Midbrain (tissue), 1 donor: ENCODE data around the gene SPATS2.
A peak's percentile ranks its signal among the peaks of the same experiment; 100 is the strongest.

ENCODE experiments used
- DNase-seq: peaks from one replicate; lab custom pipeline; 2025; lab: John Stamatoyannopoulos, UW

SPATS2 gene

DNA sequence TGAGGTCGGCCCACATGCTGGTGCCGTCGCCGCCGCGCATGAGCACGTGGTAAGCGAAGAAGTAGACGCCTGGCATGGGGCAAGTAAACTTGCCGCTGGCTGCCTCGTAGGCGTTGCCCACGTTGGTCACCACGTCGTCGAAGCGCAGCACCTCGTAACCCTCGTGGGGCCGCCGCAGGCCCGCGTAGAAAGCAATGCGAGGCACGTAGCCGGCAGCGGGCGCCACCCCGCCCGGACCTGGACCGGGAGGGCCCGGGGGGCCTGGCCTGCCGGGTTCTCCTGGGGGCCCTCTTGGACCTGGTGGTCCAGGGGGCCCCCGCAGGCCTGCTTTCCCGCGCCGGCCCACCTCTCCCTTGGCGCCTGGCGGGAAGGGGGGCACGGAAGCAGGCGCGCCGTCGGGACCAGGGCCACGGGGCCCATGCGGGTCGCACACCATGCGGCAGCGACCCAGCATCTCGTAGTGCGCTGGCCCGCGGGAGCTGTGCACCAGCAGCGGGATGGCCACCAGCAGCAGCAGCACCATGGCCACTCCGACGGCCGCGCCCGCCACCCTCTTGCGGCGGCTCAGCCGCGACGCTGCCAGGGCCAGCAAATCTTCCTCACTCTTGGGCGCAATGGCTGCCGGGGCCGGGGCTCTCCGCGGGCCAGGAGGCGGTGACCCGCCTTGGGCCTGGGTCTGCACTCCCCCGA, 31.2 kb upstream of the SPATS2 start:
- DNase-seq, result no peak

DNA sequence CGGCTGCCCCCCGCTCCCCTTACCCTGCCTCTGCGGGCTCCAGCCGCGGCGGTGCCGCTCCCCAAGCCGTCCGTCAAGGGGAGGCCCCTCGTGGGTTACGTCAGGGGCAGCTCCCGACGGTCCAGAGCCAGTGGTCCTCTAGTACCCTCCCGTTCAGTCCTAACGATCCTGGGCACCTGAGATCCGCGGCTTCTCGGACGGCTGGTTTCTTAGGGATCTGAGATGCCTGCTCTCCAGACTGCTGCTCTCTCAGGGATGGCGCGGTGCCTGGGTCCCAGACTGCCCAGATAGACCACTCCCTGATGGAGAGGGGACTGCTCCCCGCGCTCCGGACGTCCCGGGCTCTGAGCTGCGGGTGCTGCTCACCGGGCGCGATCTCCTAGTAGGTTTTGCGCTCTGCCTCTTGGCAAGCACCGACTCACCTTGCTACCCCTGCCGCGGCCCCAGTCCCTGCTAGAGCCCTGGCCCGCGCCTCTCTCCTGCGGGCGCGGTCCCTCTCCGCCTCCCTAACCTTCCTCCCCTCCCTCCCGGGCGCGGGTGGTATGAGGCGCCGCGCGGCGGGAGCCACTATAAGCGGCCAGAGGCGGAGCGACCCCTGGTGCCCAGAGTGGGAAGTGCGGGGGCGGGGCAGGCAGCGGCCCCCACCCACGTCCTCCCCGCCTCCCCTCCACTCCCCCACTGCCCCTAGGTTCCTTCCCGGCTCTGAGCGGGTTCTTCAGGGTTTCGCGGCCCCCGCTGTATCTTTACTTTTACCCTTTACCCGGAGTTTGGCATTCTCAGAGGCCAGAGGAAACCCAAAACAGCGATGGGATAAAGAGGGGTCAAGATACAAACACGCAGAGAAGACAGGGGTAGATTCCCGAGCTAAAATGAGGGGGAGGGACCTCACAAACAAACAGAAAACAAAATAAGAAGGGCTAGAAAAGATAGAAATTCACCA, 30.3 kb upstream of the SPATS2 start, which contains the start of gene C1QL4:
Gene C1QL4 (minus strand): TSS at position 544 of the 940 bp plus-strand sequence. CDS start 711 bp downstream, outside the sequence.
- DNase-seq, result peak; percentile 78

DNA sequence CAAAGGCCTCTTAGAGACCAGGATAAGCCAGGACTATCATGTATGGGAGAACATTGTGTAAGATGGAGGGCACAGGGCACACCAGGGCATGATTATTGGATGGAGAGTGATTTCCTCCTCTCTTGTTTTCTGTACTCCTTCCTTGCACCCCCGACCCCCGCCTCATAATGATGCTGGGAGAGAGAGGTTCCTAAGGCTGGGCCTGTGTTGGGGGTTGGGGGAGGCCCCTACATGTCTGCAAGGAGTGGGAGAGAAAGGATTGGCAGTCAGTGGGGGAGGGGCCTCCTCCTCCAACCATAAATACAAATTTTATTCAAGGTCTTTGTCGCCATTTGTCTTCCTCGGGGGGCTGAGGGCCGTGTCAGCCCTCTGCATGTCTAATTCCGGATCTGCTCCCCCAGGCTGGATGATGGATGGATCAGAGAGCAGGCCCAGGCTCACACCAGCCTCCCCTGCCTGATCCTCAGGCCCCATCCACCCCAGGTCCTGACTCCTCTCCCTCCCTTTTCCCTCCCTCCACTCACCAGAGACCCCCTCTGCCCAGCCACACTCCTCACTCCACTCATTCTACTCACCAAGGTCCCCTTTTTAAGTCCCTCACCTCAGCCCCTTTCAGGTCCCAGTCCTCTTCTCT, 28.3 kb upstream of the SPATS2 start:
- no peak for DNase-seq

DNA sequence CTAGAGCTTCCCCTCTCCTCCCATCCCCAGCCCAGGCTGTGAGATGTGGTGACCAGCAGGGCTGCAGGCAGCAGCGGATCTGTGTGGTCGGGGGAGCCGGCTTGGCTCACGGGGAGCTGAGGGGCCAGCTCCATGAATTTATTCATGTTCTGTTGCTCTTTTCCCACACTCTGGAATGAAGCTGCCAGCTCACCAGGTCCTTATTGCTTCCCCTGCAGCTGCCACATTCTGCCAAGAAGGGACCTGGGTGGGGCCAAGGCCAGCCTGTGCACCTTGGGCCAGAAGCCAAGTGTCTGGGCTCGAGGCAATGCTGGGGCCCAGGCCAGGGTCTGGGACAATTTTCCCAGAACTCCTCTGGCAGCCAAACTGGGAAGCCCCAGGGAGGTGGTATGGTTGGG, 27.8 kb upstream of the SPATS2 start:
- no peak for DNase-seq

DNA sequence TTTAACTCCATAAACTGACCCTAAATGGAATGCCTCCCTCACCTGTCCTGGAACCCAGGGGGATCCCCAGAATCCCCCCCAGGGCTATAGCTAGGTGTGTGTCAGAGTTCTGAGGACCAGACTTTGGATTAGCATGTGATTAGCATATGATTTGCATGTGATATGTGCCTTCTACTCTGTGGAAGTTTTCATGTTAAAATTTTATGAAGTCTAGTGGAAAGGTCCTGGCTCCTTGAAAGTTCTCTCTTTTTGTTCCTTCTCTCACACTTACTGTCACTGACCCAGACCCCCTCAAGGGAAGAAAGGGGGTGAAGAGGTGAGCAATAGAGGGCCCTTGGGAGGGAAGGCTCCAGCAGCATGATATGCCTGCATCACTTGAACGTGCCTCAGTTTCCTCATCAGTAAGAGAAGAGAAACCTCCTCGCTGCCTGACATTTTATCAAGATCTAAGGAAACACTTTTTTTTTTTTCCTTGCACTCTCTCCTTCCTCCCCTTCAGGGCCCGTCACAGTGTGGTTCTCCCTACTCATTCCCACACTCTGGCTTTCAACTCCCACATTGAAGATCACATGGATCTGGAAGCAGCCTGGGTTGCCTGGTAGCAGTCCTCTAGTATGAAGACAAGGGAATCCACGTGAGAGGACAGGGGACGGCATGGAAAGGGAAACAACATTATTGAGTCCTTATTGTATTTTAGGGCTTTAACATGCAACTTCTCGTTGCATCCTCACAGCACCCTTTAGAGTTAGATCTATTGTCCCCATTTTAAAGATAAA, 27.0 kb upstream of the SPATS2 start:
- DNase-seq, result no peak

DNA sequence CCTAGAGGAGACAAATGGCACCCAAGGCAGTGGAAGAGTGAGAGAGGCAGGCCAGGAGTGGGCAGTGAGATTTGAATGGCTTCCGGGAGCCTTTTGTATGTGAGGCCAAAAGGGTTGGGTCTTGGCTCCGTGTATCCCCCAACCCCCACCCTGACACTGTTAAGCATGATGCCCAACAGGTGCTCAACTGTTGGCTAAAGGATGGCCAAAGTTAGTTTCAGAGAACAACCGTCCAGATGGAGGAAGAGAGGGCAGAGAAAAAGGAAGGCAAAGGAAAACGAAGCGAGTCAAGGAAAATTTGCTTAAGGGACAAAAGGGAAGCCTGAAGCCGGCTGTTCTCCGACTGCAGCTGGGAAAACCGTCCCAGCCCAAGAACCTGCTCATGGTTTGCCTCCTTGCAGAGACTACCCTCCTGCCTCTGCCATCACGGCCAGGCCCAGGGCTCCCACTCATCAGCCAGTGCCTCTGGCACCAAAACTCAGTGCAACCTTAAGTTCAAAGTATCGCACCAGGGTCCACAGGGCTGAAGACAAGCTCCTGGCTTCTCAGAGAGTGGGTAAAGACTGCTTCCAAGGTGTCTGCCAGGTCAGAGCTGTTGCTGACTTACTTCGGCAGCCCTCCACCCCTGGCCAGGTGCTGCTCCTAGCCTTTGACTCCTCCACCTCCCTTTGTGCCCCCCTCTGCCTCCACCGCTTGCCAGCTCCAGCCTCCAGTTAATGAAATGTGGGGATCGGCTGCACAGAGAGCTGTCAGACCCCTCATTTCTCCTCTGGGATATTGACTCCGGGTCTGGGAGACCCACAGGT, 26.1 kb upstream of the SPATS2 start:
- no peak for DNase-seq

DNA sequence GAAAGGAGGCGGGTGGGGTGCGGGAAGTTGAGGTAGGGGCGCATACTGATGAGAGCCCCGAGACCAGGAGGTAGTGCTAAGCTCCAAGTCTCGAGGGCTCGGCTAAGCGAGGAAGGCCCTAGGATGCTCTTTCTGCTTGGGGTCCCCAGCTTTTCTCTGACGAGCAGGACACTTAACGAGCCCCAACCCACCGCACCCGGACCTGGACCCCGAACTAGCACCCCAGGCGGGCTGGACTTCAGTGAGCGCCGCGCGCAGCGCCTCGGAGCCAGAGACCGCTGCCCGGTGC, 25.5 kb upstream of the SPATS2 start:
- DNase-seq, result no peak

DNA sequence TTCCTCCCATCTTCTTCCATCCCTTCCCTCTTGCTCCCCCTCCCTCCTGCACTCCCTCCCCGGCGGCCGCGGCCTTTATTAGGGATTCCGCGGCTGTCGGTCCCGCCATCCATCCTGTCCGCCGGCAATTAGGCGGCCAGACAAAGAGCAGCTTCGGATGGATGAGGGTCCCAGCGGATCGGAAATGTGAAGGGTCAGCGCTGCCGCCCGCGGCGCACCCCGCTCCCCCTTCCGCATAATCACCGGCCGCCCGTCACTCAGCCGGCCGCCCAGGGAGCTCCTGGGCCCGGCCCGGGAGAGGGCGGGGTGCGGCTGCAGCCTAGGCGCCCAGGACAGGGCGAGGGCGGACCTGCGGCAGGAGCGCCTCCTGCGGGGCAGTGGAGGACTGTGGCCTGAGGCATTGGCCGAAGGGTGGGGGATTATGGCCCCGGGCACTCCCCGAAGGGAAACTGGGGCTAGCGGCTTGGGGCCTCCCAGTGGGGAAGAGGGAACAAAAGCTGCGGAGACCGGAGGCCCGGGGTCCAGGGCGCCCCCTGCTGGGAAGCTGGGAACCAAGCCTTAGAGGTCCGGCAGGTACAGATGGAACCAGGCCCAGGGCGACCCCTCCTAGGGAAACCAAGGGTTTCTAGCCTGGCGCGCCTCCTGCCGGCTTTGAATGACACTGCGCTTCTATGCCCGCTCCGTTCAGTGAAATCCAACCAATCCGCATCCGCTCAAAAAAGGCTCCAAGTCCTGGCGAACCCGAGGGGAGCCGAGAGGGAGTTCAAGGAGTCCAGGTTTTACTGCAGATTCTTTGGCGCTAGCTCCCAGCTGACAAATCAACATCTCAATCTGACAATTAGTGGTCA, 25.0 kb upstream of the SPATS2 start:
- DNase-seq, result peak; percentile 70

DNA sequence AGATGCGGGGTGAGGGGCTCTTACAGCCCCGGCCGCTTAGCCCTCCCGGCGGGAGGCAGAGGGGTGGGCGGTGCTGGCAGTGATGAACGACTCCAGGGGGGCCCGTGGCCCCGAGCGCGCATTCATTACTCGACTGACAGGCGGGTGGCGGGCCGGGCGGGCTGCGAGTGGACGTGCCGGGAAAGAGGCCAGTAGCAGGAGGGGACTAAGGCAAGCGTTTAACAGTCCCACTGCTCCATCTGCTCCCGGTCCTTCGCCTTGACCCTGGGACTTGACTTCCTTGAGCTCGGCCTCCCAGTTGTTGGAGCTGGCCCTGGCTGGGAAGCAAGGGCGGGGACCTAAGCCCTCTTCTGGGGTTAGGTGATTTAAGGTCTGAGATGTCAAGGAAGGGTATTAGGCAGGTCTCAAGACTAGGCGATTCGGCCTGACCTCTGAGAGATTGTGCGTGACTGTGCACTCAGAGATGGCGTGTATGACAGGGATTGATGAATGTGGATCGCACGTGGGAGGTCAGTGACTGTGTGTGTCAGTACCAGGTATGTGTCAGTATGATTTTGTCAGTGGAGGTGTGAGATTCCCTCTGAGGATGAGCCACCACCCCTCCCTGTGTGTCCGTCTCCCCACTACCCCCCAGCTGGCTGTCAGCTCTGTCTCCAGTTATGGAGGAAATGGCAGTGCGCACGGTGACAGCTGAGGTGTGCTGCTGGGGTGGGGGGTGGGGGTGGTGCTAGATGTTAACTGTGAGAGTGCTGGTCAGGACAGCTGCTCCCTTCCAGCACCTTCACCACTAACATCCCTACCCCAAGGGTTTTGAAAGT, 24.1 kb upstream of the SPATS2 start:
- DNase-seq, result no peak

DNA sequence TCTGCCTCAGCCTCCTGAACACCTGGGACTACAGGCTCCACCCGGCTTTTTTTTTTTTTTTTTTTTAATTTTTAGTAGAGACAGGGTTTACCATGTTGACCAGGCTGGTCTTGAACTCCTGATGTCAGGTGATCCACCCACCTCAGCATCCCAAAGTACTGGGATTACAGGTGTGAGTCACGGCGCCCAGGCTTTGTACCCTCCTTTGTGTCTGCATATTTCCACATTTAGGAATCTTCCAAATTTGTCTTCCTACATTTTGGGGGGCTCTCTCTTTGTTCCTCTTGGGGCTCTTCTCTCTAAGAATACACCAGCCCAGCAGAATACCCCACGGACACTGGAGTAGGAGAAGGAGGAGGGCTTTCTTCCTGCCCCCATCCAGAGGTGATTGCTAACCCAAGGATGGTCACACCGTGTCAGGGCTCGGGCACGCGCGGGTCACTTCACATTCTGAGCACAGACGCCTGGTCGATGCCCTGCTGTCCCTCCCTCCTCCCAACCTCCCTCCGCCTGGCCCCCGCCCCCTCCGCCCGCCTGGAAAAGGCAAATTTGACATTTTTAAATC, 22.7 kb upstream of the SPATS2 start:
- no peak for DNase-seq

DNA sequence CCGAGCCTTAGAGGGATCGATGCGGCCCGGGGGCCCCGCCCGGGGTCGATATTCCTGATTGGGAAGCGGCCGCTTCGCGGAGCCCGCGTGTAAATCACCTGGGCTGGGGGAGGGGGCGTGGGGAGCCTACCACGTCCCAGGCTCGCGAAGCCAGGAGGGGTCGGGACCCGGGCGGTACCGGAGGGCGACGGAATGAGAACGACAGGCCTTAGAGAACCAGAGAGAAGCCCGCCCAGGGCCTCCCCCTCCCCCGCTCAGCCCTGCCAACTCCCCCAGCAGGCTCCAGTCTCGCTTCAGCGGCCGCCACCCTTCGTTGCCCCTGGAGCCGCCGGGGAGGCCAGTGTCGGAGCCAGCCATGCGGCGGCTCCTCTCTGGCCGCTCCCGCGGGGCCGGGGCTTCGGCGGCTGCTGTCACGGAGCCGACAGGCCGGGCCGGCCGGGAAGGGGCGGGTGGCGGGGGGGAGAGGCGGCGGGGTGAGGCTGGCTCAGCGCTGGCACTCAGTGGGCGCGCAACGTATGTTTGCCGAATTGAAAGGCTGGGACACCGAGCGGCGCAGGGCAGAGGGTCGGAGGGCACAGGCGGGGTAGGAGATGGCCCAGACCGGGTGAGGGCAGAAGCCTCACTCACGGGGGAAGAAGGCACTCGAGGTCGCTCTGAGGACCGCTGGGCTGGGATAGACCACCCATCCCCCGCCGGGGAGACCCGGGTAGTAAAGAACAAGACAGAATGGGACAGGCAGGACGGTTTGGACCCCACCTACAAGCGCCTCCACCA, 22.0 kb upstream of the SPATS2 start:
- no peak for DNase-seq

DNA sequence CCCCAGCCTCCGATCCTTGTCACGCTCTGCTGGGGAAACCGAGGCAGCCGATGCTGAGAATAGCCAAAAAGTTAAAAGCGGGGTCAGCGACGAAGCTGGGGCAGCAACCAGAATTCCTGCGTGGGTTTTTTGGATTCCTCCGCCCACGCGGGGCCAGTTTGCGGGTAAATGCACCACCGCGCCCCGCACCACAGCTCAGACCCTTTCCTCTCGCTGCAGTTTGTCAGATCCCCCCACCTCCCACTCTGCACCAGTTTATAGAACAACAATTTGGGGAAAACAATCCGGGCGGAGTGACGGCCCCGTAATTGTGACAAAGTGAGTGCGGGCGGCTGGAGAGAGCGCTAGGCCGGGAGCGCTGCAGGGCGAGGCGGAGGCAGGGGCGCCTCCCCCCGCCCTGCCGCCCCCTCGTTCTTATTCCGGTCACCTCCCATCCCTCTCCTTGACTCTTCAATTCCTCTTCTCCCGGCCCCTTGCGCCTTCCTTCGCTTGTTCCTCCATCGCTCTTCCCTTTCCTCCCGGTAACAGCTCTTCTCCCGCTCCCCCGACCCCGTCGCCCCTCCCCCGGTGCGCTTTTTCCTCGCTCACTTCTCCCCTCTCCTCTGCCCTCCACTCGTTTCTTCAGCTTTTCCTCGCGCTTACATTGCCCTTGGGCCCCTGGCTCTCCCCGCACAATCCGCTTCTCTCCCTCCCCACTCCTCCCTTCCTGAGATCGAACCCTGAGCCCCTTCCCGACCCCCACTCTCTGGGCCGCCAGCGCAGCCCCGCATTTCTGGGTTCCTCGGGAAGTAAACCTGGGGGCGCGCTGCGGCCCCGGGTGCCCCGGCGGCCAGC, 21.2 kb upstream of the SPATS2 start:
- no peak for DNase-seq

DNA sequence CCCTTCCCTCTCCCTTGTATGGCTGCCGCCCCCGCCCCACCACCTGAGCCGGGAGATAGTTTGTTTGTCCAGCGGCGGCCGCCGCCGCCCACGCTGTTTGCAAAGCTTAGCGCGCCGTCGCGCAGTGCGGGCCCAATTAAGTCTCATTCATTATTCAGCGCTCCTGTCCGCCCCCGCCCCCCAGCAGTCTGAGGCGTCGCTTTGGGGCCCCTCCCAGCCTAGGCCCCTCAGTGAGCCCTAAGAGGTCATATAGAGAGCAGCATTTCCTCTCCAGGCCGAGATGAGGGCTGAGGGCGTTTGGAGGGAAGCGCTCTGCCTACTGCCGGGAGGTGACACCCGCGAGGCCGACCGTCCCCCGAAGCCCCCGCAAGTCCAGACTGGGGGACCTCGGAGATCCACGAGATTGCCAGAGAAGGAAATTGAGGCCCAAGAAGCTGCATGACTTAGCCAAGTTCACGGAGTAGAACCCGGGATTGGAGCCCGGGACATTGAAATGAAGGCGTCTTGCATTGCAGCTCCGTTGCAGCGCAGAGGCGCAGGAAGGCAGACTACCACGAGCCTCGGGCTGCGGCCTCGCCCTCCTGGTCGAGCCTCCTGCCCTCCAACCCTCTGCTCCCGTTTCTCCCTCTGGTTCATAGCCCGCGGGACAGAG, 20.5 kb upstream of the SPATS2 start, which contains the start of gene DNAJC22:
Gene DNAJC22 (plus strand): TSS at position 230 of the 652 bp plus-strand sequence. CDS start 1,985 bp downstream, outside the sequence.
- no peak for DNase-seq

DNA sequence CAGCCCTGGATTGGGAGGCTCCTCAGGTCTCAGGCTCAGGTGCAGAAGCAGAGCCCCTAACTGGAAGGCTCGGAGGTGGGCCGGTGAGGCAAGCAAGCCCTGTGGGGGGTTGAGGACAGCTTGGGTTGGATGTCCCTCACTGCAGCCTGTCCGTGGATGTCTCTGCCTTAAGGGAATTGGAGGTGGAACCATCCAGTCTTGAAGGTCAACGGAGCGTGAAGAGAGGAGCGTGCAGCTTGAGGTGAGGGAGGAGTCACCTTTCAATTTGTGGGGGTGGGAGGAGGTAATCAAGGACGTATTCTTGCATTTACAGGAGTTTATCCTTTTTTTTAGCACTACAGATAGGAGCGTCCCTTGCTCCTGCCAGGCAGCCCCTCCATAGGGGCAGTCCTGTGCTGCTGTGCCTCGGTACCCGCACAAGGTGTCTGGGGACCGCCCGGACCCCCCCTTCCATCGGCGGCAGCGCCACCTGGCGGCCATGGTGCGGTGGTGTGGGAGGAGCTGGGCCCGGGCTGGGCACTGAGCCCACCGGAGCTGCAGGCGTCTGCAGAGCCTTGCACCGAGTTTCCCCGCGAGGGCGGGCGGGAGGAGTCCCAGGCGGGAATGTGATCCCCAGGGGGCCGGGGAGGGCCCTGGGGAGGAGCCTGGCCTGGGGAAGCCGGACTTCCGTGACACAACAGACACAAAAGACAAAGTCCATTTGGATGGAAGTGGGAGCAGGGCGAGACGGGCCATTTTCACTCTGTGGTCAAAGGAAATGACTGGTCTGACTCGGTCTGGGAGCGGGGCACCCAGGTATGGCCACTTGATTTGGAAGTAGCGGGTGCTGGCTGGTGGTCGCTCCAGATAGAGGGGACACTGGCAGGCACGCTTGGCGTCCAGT, 19.7 kb upstream of the SPATS2 start:
- peak; percentile 94 for DNase-seq

DNA sequence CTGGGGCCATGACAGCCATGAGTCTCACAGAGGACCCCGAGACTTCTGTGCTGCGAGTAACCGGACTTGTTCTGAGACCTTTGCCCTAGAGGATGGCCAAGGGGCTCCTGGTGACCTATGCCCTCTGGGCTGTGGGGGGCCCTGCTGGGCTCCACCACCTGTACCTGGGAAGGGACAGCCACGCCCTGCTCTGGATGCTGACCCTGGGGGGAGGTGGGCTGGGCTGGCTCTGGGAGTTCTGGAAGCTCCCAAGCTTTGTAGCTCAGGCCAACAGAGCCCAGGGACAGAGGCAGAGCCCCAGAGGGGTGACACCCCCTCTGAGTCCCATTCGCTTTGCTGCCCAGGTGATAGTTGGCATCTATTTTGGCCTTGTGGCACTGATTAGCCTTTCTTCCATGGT, 18.5 kb upstream of the SPATS2 start:
- DNase-seq, result no peak

DNA sequence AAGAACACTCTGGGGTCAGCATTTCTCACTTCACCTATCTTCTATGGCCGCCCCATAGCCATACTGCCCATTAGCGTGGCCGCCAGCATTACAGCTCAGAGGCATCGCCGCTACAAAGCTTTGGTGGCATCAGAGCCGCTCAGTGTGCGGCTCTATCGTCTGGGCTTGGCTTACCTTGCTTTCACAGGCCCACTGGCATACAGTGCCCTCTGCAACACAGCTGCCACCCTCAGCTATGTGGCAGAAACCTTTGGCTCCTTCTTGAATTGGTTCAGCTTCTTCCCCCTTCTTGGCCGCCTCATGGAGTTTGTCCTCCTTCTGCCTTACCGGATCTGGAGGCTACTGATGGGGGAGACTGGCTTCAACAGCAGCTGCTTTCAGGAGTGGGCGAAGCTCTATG, 18.0 kb upstream of the SPATS2 start:
- DNase-seq, result no peak
